Body of pancreas (tissue), 4 donors: ENCODE measurements around the gene ZNF771.

ENCODE experiments used
- CTCF ChIP-seq, 7 experiments: fragments of 450-650 bp in 4 of 7; fragments of 200-600 bp in 3 of 7; sonication (generic) in 3 of 7; IDR thresholded peaks; one replicate each; pipeline ENCODE4 v1.5.1; 2016 to 2019; ENCODE audit warnings: antibody characterized with exemption in 7 of 7
- POLR2A ChIP-seq, 3 donors: fragments of 450-650 bp; IDR thresholded peaks; one replicate each; pipeline ENCODE4 v1.6.1; 2016; ENCODE audit warnings: antibody characterized with exemption in 3 of 3, mild to moderate bottlenecking in 2 of 3

GRCh38 chr16:30429418-30429677, 21.9 kb downstream of the ZNF771 start:
- TF ChIP-seq POLR2A (IDR thresholded peaks at IDR 0.05) (no peak), CTCF (IDR thresholded peaks at IDR 0.05) (no peak)
